RWPE1 (cell line): ENCODE results near the gene RGS12.

Source experiments
- CTCF ChIA-PET: fragments of 350-600 bp; sonication (Branson Sonifier 250); formaldehyde crosslinking; extraction: SDS; loops from one replicate; lab custom pipeline; 2021; lab: Yijun Ruan, JAX
- POLR2A ChIA-PET: fragments of 400-600 bp; formaldehyde crosslinking; extraction: SDS; loops from one replicate; lab custom pipeline; 2020; ENCODE audit warnings: antibody characterized with exemption; ENCODE audit not compliant: low non-redundant PET; lab: Yijun Ruan, JAX
- DNase-seq: peaks from one replicate; pipeline ENCODE4 v3.0.0; 2012; ENCODE audit warnings: low spot score
- H3K27ac ChIP-seq: fragments of 450-650 bp; 2 replicates; pipeline ENCODE4 v1.5.1; 2017
- CTCF ChIP-seq: fragments of 450-650 bp; conservative IDR thresholded peaks from 2 replicates; pipeline ENCODE4 v1.5.1; 2017; ENCODE audit warnings: low read depth, mild to moderate bottlenecking

Gene RGS12

DNA sequence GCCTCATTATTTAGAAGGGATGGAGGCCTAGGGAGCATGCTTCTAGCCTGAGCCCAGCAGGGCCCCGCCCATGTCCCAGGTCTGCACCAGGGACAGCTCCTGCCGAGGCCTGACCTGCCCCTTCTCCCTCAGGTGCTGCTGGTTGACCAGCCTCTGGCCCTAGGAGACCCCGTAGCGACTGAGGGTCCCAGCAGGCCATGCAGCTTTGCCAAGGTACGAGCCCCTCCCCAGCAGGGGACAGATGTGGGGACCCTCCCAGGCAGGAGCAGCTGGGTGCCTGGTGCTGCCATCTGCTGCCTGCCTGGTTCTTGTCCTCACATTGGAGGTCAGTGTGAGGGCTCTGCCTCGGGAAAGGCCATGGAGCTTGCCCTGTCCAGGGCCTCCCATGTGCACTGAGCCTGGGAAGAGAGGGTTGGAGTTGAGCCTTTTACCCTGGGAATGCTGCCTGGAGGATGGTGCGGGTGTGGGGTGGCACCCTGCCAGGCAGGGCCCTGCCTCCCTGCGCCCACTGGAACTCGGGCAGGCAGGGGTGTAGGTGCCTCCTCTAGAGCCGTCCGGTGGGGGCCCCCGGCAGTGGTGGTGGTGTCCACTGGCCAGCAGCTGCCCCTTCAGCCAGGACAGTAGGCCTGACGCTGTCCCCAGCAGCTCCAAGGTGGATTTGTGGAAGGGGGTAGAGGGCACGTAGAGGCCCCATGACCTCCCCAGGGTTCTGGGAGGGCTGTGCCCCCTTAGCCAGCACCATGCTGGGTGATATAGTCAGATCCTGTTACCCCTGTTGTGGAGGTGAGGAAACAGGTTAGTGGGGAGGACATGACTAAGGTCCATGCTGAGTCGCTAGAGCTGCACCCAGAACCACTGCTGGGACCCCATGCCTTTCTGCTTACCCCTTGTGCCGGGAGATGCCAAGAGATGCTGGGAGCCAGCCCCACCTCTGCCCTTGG, 46.1 kb upstream of the RGS12 start:
- ChIA-PET CTCF (no interaction called here), POLR2A (no interaction called here)
- TF ChIP-seq CTCF = no peak
- no peak for DNase-seq
- H3K27ac ChIP-seq = no peak overlapping the region

GRCh38 chr4:3247399-3248177, 45.2 kb upstream of the RGS12 start:
- POLR2A ChIA-PET = no interaction called here

GRCh38 chr4:3248178-3248480, 44.7 kb upstream of the RGS12 start:
- DNase-seq = no peak
- TF ChIP-seq CTCF = no peak
- no peak overlapping the region for H3K27ac ChIP-seq
- ChIA-PET CTCF (no interaction called here), POLR2A (no interaction called here)

More at GRCh38 chr4:3247399-3248177, 45.2 kb upstream of the RGS12 start:
- TF ChIP-seq CTCF = no peak
- no peak for DNase-seq
- no peak overlapping the region for H3K27ac ChIP-seq
- CTCF ChIA-PET = no interaction called here

- H3K27ac ChIP-seq = no peak within 1 kb of the TSS
- no peak for DNase-seq
- ChIA-PET CTCF (interaction anchor here (0.6 kb wide), 1 partner anchor 32 kb away, joined by 4 read pairs; no protein-coding TSS in a partner anchor), POLR2A (no interaction called here)
- TF ChIP-seq CTCF = no peak
These were observed 43.8 kb upstream of the RGS12 start, which contains the start of gene MSANTD1 for GRCh38 chr4:3248811-3249661. TSS of gene MSANTD1 (plus strand) at chr4:3249159. CDS start at chr4:3249223, 64 bp downstream.

DNA sequence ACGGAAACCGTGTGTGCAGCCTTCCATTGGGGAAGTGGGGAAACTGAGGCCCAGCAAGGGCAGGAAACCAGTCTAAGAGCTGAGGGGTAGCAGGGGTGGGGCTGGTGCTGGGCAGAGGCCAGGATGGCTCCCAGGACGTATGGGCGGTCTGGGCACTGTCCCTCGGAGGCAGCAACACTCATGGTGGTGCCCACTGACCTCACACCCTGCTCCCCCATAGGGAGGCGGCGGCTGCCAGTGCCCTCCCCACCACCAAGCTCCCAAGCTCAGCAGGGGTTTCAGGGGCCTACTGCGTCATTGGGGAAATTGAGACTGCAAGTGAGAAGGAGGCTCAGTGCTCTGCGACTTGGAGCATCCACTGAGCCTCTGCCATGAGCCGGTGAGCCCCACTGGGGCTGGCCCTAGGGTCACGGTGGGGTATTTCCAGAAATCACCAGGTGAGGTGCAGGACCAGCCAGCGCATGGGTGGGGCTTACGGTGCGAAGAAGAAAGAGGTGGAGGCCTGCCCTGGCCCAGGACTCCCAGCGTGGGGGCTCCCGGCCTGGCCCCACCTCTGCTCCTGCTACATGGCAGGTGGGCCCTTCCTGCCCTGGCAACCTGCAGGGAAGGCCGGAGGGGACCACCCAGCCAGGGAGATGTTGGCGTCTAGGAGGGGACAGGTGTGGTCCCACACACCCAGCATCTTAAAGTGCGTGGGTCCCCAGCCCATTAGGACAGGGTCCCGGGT, 42.9 kb upstream of the RGS12 start:
- H3K27ac ChIP-seq = no peak overlapping the region
- DNase-seq = no peak
- TF ChIP-seq CTCF = no peak
- ChIA-PET CTCF (no interaction called here), POLR2A (no interaction called here)
